HEK293 (cell line): ENCODE measurements around the gene NPR2.

Experiments
- CTCF ChIA-PET: fragments of 350-600 bp; formaldehyde crosslinking; extraction: SDS; loops from one replicate; lab custom pipeline; 2021; ENCODE audit warnings: antibody characterized with exemption; lab: Yijun Ruan, JAX
- POLR2A ChIA-PET: fragments of 300-600 bp; formaldehyde crosslinking; extraction: SDS; loops from one replicate; lab custom pipeline; 2020; ENCODE audit warnings: antibody characterized with exemption, inconsistent platforms; lab: Yijun Ruan, JAX
- H3K27ac ChIP-seq: fragments of 200-500 bp; sonication (Bioruptor generic); 2 replicates; pipeline ENCODE4 v1.5.1; 2014; ENCODE audit warnings: low read depth, low read length, control low read depth, inconsistent platforms; ENCODE audit errors: extremely low read depth
- H3K36me3 ChIP-seq, 2 experiments: fragments of 200-500 bp in 1 of 2; sonication (Bioruptor generic) in 1 of 2; 1 replicate in 1 of 2; 2 replicates in 1 of 2; pipeline ENCODE4 v1.5.1; 2014 to 2017; ENCODE audit warnings: inconsistent platforms in 2 of 2, low read length in 2 of 2; ENCODE audit not compliant: control insufficient read depth in 2 of 2, insufficient read depth in 1 of 2
- H3K4me1 ChIP-seq: fragments of 200-500 bp; sonication (Bioruptor generic); 2 replicates; pipeline ENCODE4 v1.5.1; 2014; ENCODE audit warnings: mild to moderate bottlenecking, low read length, inconsistent platforms; ENCODE audit not compliant: control insufficient read depth, insufficient read depth
- H3K4me3 ChIP-seq: 2 replicates; pipeline ENCODE4 v1.5.1; 2011; ENCODE audit warnings: low read depth, mild to moderate bottlenecking, control low read depth, low read length, moderate library complexity
- H3K9me3 ChIP-seq: fragments of 200-500 bp; sonication (Bioruptor generic); 2 replicates; pipeline ENCODE4 v1.5.1; 2014; ENCODE audit warnings: low read depth, low read length, inconsistent platforms; ENCODE audit not compliant: control insufficient read depth, insufficient read depth
- BCL11A ChIP-seq: fragments of 450-650 bp; formaldehyde crosslinking; IDR thresholded peaks from 2 replicates; pipeline ENCODE4 v1.5.1; 2016; ENCODE audit warnings: low read depth, missing biosample characterization, missing genetic modification characterization
- GLIS2 ChIP-seq: fragments of 450-650 bp; formaldehyde crosslinking; IDR thresholded peaks from 2 replicates; pipeline ENCODE4 v1.5.1; 2016; ENCODE audit warnings: missing biosample characterization, missing genetic modification characterization
- HOXA7 ChIP-seq: sonication (generic); formaldehyde crosslinking; IDR thresholded peaks from 2 replicates; pipeline ENCODE4 v1.8.1; 2022; ENCODE audit warnings: missing genetic modification reagents, borderline replicate concordance
- KLF7 ChIP-seq: fragments of 450-650 bp; formaldehyde crosslinking; IDR thresholded peaks from 2 replicates; pipeline ENCODE4 v1.5.1; 2016; ENCODE audit warnings: missing biosample characterization, missing genetic modification characterization, borderline replicate concordance
- MEIS1 ChIP-seq: sonication (generic); formaldehyde crosslinking; IDR thresholded peaks from 2 replicates; pipeline ENCODE4 v1.8.1; 2022; ENCODE audit warnings: missing genetic modification reagents, mild to moderate bottlenecking, borderline replicate concordance
- OSR2 ChIP-seq: fragments of 450-650 bp; formaldehyde crosslinking; IDR thresholded peaks from 2 replicates; pipeline ENCODE4 v1.5.1; 2016; ENCODE audit warnings: missing biosample characterization, missing genetic modification characterization
- PRDM1 ChIP-seq: fragments of 450-650 bp; formaldehyde crosslinking; IDR thresholded peaks from 2 replicates; pipeline ENCODE4; 2016; ENCODE audit warnings: missing biosample characterization, missing genetic modification characterization
- YY1 ChIP-seq: fragments of 450-650 bp; formaldehyde crosslinking; IDR thresholded peaks from 2 replicates; pipeline ENCODE4 v1.5.1; 2018; ENCODE audit warnings: missing biosample characterization, missing genetic modification characterization
- ZFP41 ChIP-seq: fragments of 450-650 bp; formaldehyde crosslinking; IDR thresholded peaks from 2 replicates; pipeline ENCODE4 v1.5.1; 2016; ENCODE audit warnings: missing biosample characterization, missing genetic modification characterization, borderline replicate concordance
- ZNF121 ChIP-seq: fragments of 450-650 bp; formaldehyde crosslinking; IDR thresholded peaks from 2 replicates; pipeline ENCODE4 v1.5.1; 2016; ENCODE audit warnings: missing biosample characterization, missing genetic modification characterization
- ZNF140 ChIP-seq: fragments of 450-650 bp; formaldehyde crosslinking; IDR thresholded peaks from 2 replicates; pipeline ENCODE4 v1.5.1; 2016; ENCODE audit warnings: missing biosample characterization, missing genetic modification characterization
- ZNF202 ChIP-seq: fragments of 450-650 bp; formaldehyde crosslinking; IDR thresholded peaks from 2 replicates; pipeline ENCODE4 v1.5.1; 2016; ENCODE audit warnings: missing biosample characterization, missing genetic modification characterization, borderline replicate concordance
- ZNF274 ChIP-seq, 2 experiments: fragments of 200-500 bp in 1 of 2; fragments of 450-650 bp in 1 of 2; sonication (Bioruptor generic) in 1 of 2; formaldehyde crosslinking in 1 of 2; IDR thresholded peaks; 2 replicates each; pipeline versions ENCODE4 v1.5.1 to v1.6.1; 2014 to 2016; ENCODE audit warnings: borderline replicate concordance in 1 of 2, inconsistent platforms in 1 of 2, low read length in 1 of 2, missing biosample characterization in 1 of 2, missing genetic modification characterization in 1 of 2
- ZNF311 ChIP-seq: fragments of 450-650 bp; formaldehyde crosslinking; IDR thresholded peaks from 2 replicates; pipeline ENCODE4 v1.5.1; 2017; ENCODE audit warnings: missing biosample characterization, missing genetic modification characterization, borderline replicate concordance
- ZNF404 ChIP-seq: fragments of 450-650 bp; formaldehyde crosslinking; IDR thresholded peaks from 2 replicates; pipeline ENCODE4 v1.5.1; 2017; ENCODE audit warnings: missing biosample characterization, missing genetic modification characterization
- ZNF514 ChIP-seq: fragments of 450-650 bp; formaldehyde crosslinking; IDR thresholded peaks from 2 replicates; pipeline ENCODE4 v1.5.1; 2016; ENCODE audit warnings: missing biosample characterization, missing genetic modification characterization
- ZNF610 ChIP-seq: fragments of 450-650 bp; formaldehyde crosslinking; IDR thresholded peaks from 2 replicates; pipeline ENCODE4 v1.5.1; 2016; ENCODE audit warnings: missing biosample characterization, missing genetic modification characterization, borderline replicate concordance
- ZNF629 ChIP-seq: fragments of 450-650 bp; formaldehyde crosslinking; IDR thresholded peaks from 2 replicates; pipeline ENCODE4 v1.5.1; 2017; ENCODE audit warnings: missing biosample characterization, missing genetic modification characterization
- ZNF670 ChIP-seq: fragments of 450-650 bp; formaldehyde crosslinking; IDR thresholded peaks from 2 replicates; pipeline ENCODE4 v1.5.1; 2016; ENCODE audit warnings: missing biosample characterization, missing genetic modification characterization, low read depth
- ZNF701 ChIP-seq: fragments of 450-650 bp; formaldehyde crosslinking; IDR thresholded peaks from 2 replicates; pipeline ENCODE4 v1.5.1; 2016; ENCODE audit warnings: missing biosample characterization, missing genetic modification characterization
- ZNF707 ChIP-seq: fragments of 450-650 bp; formaldehyde crosslinking; IDR thresholded peaks from 2 replicates; pipeline ENCODE4 v1.5.1; 2016; ENCODE audit warnings: missing biosample characterization, missing genetic modification characterization
- ZNF792 ChIP-seq: fragments of 450-650 bp; formaldehyde crosslinking; IDR thresholded peaks from 2 replicates; pipeline ENCODE4 v1.5.1; 2016; ENCODE audit warnings: missing biosample characterization, missing genetic modification characterization
- TF ChIP-seq, protein P1 (sequence below): fragments of 450-650 bp; formaldehyde crosslinking; IDR thresholded peaks from 2 replicates; pipeline ENCODE4 v1.5.1; 2016; ENCODE audit warnings: missing biosample characterization, missing genetic modification characterization, borderline replicate concordance
- TF ChIP-seq, protein P2 (sequence below): IDR thresholded peaks from 2 replicates; pipeline ENCODE4 v1.6.1; 2011; ENCODE audit warnings: mild to moderate bottlenecking, low read depth, low read length, borderline replicate concordance
- TF ChIP-seq, protein P3 (sequence below): fragments of 450-650 bp; formaldehyde crosslinking; IDR thresholded peaks from 2 replicates; pipeline ENCODE4 v1.5.1; 2016; ENCODE audit warnings: missing biosample characterization, missing genetic modification characterization

NPR2 gene

DNA sequence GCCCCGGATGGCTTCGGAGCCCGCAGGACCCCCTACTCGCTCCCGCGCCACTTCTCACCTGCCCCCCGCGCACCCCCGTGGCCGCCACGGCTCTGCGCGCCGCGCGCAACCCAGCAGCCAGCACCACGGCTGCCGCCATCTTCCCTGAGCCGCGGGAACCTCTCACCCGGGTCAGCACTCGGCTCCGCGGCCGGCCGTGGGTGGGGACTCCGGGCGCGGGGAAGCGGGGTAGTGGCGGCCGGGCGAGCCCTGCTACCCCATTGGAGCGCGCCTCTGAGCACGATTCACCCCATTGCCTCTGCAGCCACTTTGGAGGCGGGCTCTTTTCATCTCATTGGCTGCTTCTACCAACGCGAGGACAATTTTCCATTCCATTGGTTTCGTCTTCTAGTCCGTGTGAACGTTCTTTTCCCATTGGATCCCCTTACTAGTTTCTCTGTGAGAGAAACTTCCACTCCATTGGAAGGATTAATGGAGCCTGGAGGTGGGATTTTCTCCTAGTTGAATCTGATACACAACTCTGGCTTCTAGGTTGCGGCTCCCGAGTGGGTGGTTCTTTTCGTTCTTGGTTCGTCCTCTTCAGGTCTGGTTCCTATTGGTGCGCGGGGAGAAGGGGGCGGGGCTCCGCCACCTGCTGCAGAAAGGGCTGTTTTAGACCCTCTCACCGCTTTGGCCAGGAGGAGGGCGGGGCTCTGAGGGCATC is 23.6 kb downstream of the NPR2 start, which contains the start of gene HINT2 (continued):
- TF ChIP-seq, protein P1, sequence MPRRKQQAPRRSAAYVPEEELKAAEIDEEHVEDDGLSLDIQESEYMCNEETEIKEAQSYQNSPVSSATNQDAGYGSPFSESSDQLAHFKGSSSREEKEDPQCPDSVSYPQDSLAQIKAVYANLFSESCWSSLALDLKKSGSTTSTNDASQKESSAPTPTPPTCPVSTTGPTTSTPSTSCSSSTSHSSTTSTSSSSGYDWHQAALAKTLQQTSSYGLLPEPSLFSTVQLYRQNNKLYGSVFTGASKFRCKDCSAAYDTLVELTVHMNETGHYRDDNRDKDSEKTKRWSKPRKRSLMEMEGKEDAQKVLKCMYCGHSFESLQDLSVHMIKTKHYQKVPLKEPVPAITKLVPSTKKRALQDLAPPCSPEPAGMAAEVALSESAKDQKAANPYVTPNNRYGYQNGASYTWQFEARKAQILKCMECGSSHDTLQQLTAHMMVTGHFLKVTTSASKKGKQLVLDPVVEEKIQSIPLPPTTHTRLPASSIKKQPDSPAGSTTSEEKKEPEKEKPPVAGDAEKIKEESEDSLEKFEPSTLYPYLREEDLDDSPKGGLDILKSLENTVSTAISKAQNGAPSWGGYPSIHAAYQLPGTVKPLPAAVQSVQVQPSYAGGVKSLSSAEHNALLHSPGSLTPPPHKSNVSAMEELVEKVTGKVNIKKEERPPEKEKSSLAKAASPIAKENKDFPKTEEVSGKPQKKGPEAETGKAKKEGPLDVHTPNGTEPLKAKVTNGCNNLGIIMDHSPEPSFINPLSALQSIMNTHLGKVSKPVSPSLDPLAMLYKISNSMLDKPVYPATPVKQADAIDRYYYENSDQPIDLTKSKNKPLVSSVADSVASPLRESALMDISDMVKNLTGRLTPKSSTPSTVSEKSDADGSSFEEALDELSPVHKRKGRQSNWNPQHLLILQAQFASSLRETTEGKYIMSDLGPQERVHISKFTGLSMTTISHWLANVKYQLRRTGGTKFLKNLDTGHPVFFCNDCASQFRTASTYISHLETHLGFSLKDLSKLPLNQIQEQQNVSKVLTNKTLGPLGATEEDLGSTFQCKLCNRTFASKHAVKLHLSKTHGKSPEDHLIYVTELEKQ (tag by site-specific recombination) = no peak
- TF ChIP-seq, protein P2, sequence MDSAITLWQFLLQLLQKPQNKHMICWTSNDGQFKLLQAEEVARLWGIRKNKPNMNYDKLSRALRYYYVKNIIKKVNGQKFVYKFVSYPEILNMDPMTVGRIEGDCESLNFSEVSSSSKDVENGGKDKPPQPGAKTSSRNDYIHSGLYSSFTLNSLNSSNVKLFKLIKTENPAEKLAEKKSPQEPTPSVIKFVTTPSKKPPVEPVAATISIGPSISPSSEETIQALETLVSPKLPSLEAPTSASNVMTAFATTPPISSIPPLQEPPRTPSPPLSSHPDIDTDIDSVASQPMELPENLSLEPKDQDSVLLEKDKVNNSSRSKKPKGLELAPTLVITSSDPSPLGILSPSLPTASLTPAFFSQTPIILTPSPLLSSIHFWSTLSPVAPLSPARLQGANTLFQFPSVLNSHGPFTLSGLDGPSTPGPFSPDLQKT = no peak
- TF ChIP-seq ZNF121 (tag by site-specific recombination) (no peak), ZNF792 (no peak), GLIS2 (tag by site-specific recombination) (peak; percentile 85), ZNF311 (tag by site-specific recombination) (no peak), ZNF140 (no peak), ZNF514 (no peak), PRDM1 (tag by site-specific recombination) (peak; percentile 86), ZNF404 (tag by site-specific recombination) (no peak), ZNF670 (tag by site-specific recombination) (no peak), KLF7 (tag by site-specific recombination) (no peak)

DNA sequence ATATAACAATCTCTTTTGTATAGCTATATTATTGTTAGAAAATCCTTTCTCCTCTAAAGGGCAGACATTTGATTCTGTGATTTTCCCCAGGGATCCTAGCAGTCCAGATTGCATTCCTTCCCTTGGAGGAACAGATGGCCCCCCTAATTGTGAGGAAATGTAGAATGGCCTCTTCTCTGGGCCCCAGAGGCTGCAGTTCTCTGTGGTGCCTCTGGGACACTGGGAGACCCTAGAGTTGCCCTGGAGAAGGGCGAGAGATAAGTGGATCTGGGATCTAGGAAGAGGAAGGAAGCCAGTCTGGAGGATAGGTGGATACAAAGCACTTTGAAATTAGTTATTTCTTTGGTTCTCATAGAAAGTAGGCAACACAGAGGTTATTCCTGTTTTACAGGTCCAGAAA is 25.3 kb downstream of the NPR2 start:
- ChIA-PET CTCF (interaction anchor here (0.6 to 0.7 kb wide), 3 partner anchors 10 to 104 kb away, joined by 3 to 5 read pairs (median 3); no protein-coding TSS in a partner anchor), POLR2A (no interaction called here)
- H3K4me3 ChIP-seq = no peak overlapping the region

DNA sequence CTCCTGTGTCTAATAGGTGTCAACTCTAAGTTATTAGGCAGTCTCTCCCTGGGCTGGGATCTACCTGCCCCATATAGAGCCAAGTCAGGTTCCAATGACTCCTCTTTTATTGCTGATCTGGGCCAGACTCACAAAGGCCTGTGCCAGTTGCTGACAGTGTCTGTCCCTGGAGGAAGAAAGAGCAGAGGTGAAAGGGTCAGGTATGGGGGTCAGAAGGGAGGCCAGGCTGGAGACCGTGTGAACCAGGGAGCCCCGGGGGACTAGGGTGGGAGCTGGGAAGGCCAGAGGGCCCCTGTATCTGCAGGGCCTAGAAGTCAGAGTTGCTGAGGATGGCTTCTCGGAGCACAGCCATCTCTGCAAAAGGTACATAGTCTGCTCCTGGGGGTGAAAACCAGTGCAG is 26.9 kb downstream of the NPR2 start:
- ChIA-PET CTCF (interaction anchor here (0.6 kb wide), 1 partner anchor 454 kb away, joined by 3 read pairs; no protein-coding TSS in a partner anchor), POLR2A (no interaction called here)
- Histone ChIP-seq H3K27ac (no peak overlapping the region), H3K9me3 (no peaks in the 10 kb centered on the region), H3K36me3 (no peaks in the 10 kb centered on the region), H3K4me3 (no peak overlapping the region), H3K4me1 (no peaks in the 10 kb centered on the region)
- TF ChIP-seq ZNF707 (tag by site-specific recombination) (no peak), ZNF274 (IDR thresholded peaks at IDR 0.05; ENCODE audit: low read length) (no peak), ZNF274 (tag by site-specific recombination; IDR thresholded peaks at IDR 0.05; ENCODE audit: borderline replicate concordance) (no peak), HOXA7 (no peak), ZNF202 (tag by site-specific recombination) (no peak), ZFP41 (tag by site-specific recombination) (no peak), YY1 (tag by site-specific recombination) (no peak), OSR2 (tag by site-specific recombination) (no peak), ZNF670 (tag by site-specific recombination) (no peak), MEIS1 (CRISPR knock-in tag) (no peak), BCL11A (no peak), ZNF610 (tag by site-specific recombination) (no peak)

More for the DNA sequence above, 25.3 kb downstream of the NPR2 start:
- TF ChIP-seq ZNF701 (no peak), ZNF629 (no peak)
- TF ChIP-seq, protein P3, sequence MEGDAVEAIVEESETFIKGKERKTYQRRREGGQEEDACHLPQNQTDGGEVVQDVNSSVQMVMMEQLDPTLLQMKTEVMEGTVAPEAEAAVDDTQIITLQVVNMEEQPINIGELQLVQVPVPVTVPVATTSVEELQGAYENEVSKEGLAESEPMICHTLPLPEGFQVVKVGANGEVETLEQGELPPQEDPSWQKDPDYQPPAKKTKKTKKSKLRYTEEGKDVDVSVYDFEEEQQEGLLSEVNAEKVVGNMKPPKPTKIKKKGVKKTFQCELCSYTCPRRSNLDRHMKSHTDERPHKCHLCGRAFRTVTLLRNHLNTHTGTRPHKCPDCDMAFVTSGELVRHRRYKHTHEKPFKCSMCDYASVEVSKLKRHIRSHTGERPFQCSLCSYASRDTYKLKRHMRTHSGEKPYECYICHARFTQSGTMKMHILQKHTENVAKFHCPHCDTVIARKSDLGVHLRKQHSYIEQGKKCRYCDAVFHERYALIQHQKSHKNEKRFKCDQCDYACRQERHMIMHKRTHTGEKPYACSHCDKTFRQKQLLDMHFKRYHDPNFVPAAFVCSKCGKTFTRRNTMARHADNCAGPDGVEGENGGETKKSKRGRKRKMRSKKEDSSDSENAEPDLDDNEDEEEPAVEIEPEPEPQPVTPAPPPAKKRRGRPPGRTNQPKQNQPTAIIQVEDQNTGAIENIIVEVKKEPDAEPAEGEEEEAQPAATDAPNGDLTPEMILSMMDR = 0 out of 2 replicates have a peak, but pooled peaks have one; percentile 31
- Histone ChIP-seq H3K27ac (no peak overlapping the region), H3K9me3 (no peaks in the 10 kb centered on the region), H3K36me3 (peaks cover 0 to 4% of the 10 kb centered on the region in 2 experiments; a peak in 1 of 3 replicates), H3K4me1 (no peaks in the 10 kb centered on the region)
